A673 (cell line): Measurements from ENCODE around the gene TUBA3C. TPM values are rescaled to one million over a fixed set of nuclear protein-coding genes. Genes with fewer than 3 reads are reported as not detected.

Experiments
- BruUV-seq: library from RNA; stranded (reverse); fragments of 400-500 nt; replicated peaks from 2 replicates; lab custom pipeline; 2021; lab: Mats Ljungman, UMichigan
- CTCF ChIA-PET: fragments of 300-600 bp; sonication (Branson Sonifier 250); formaldehyde crosslinking; loops from one replicate; lab custom pipeline; 2022; ENCODE audit warnings: antibody characterized with exemption; lab: Charles Lee
- POLR2A ChIA-PET: fragments of 300-600 bp; sonication (Branson Sonifier 250); formaldehyde crosslinking; loops from one replicate; lab custom pipeline; 2022; ENCODE audit warnings: antibody characterized with exemption; ENCODE audit not compliant: low non-redundant PET; lab: Charles Lee
- DNase-seq: peaks from one replicate; pipeline ENCODE4 v3.0.0-alpha.2; 2015; ENCODE audit warnings: low spot score
- H3K27ac ChIP-seq: fragments of 200-600 bp; sonication (generic); 2 replicates; pipeline ENCODE4 v1.5.1; 2016; ENCODE audit warnings: mixed run types, low read depth, mild to moderate bottlenecking, mixed read lengths, antibody characterized with exemption, low read length; ENCODE audit not compliant: poor library complexity, severe bottlenecking
- H3K27me3 ChIP-seq: fragments of 200-600 bp; sonication (generic); replicated peaks from 2 replicates; pipeline ENCODE4 v1.6.1; 2017; ENCODE audit warnings: mixed run types, low read depth, mild to moderate bottlenecking, mixed read lengths, antibody characterized with exemption, low read length; ENCODE audit not compliant: insufficient read depth, poor library complexity
- H3K36me3 ChIP-seq: fragments of 200-600 bp; sonication (generic); 2 replicates; pipeline ENCODE4 v1.6.1; 2016; ENCODE audit warnings: mixed run types, mild to moderate bottlenecking, mixed read lengths, antibody characterized with exemption, low read length; ENCODE audit not compliant: insufficient read depth, poor library complexity, severe bottlenecking
- H3K4me1 ChIP-seq: fragments of 200-600 bp; sonication (generic); 2 replicates; pipeline ENCODE4 v1.6.1; 2017; ENCODE audit warnings: mixed run types, mild to moderate bottlenecking, mixed read lengths, antibody characterized with exemption, low read length; ENCODE audit not compliant: insufficient read depth, poor library complexity, severe bottlenecking
- H3K4me3 ChIP-seq: fragments of 200-600 bp; sonication (generic); 2 replicates; pipeline ENCODE4 v1.5.1; 2016; ENCODE audit warnings: low read depth, mixed run types, mild to moderate bottlenecking, mixed read lengths, low read length; ENCODE audit not compliant: poor library complexity, severe bottlenecking
- H3K9me3 ChIP-seq: fragments of 200-600 bp; sonication (generic); 2 replicates; pipeline ENCODE4 v1.6.1; 2016; ENCODE audit warnings: mixed run types, low read depth, mild to moderate bottlenecking, mixed read lengths, antibody characterized with exemption, low read length; ENCODE audit not compliant: poor library complexity, severe bottlenecking
- EZH2 ChIP-seq: fragments of 200-600 bp; sonication (generic); IDR thresholded peaks from 2 replicates; pipeline ENCODE4 v1.6.1; 2017; ENCODE audit warnings: borderline replicate concordance, low read depth, mild to moderate bottlenecking, mixed read lengths, antibody characterized with exemption, low read length; ENCODE audit not compliant: poor library complexity, severe bottlenecking
- intact Hi-C: fragments of 100-400 bp; cut with micrococcal nuclease; formaldehyde crosslinking; loops from one replicate; pipeline ENCODE4 v1.10.0; 2022; ENCODE audit not compliant: unreplicated experiment
- total RNA-seq: library from RNA; stranded (reverse); gene quantifications from 2 replicates; pipeline ENCODE4 v1.2.3, GENCODE V29; 2021
- TF ChIP-seq, protein P1 (sequence below): fragments of 300-800, 200-600 bp; sonication (generic); conservative IDR thresholded peaks from 2 replicates; pipeline ENCODE4 v1.5.1; 2017; ENCODE audit warnings: low read depth, mild to moderate bottlenecking, antibody characterized with exemption, low read length, moderate library complexity, mixed read lengths

TUBA3C gene
- total RNA-seq, 1 experiment from 2014 or later: not detected

DNA sequence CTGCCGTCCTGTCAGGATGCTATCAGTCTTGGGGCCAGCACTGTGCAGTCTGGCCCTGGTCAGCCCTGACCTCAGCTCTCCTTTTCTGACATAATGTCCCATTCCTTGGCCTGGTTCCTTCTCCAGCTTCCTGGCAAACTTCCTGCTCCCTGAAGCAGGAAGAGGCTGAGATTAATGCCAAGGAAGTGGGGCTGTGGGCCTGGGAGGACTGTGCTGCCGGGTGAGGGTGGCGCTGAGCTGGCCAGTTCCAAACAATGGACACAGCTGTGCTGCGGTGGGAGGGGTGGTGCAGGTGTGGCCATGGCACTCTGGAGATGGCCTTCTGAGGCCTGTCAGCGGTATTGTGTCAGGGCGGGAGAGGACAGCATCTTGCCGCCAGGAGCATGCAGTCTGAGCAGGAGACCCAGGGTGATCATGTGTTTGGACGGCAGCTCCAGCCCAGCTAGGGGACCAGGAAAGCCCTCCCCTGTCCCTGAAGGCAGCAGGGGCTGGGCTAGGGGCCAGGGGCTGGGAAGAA lies 30.9 kb downstream of the TUBA3C start:
- no peak for TF ChIP-seq EZH2
- Histone ChIP-seq H3K36me3 (no peaks in the 10 kb centered on the region), H3K27me3 (no peaks in the 10 kb centered on the region), H3K4me3 (no peak overlapping the region), H3K9me3 (peaks cover 10% of the 10 kb centered on the region), H3K27ac (no peak overlapping the region), H3K4me1 (no peaks in the 10 kb centered on the region)
- DNase-seq: no peak
- CTCF ChIA-PET: interaction anchor here (0.6 kb wide), 1 partner anchor 244 kb away, joined by 4 read pairs; no protein-coding TSS in a partner anchor
- intact Hi-C loops: no loop called here
- BruUV-seq: no TSS peak
- POLR2A ChIA-PET: no interaction called here

DNA sequence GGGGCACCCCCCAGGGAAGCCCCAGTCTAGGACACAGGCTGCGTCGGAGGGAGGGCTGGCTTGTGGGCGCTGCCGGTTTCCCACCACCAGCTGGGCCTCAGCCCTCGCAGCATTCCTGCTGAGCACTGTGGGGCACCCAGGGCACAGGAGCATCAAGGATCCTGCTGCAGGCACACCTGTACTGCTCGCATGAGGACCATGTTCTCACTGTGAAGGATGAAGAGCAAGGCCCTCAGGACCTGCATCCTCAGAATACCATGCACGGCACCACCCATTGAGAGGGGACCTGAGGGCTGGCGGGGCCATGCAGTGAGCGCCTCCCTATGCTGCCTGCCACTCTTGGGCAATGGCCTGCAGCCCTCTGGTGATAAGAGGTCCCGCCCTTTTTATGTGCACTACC lies 31.4 kb downstream of the TUBA3C start:
- ChIA-PET POLR2A (no interaction called here), CTCF (interaction anchor here (0.6 kb wide), 1 partner anchor 244 kb away, joined by 4 read pairs; no protein-coding TSS in a partner anchor)
- no peaks in the 10 kb centered on the region for H3K36me3 ChIP-seq
- H3K4me3 ChIP-seq: no peak overlapping the region
- peaks cover 10% of the 10 kb centered on the region for H3K9me3 ChIP-seq
- intact Hi-C loops: no loop called here
- no peak overlapping the region for H3K27ac ChIP-seq
- no TSS peak for BruUV-seq
- H3K4me1 ChIP-seq: no peaks in the 10 kb centered on the region
- no peaks in the 10 kb centered on the region for H3K27me3 ChIP-seq
- no peak for TF ChIP-seq EZH2
- TF ChIP-seq, protein P1, sequence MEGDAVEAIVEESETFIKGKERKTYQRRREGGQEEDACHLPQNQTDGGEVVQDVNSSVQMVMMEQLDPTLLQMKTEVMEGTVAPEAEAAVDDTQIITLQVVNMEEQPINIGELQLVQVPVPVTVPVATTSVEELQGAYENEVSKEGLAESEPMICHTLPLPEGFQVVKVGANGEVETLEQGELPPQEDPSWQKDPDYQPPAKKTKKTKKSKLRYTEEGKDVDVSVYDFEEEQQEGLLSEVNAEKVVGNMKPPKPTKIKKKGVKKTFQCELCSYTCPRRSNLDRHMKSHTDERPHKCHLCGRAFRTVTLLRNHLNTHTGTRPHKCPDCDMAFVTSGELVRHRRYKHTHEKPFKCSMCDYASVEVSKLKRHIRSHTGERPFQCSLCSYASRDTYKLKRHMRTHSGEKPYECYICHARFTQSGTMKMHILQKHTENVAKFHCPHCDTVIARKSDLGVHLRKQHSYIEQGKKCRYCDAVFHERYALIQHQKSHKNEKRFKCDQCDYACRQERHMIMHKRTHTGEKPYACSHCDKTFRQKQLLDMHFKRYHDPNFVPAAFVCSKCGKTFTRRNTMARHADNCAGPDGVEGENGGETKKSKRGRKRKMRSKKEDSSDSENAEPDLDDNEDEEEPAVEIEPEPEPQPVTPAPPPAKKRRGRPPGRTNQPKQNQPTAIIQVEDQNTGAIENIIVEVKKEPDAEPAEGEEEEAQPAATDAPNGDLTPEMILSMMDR: no peak
- no peak for DNase-seq

DNA sequence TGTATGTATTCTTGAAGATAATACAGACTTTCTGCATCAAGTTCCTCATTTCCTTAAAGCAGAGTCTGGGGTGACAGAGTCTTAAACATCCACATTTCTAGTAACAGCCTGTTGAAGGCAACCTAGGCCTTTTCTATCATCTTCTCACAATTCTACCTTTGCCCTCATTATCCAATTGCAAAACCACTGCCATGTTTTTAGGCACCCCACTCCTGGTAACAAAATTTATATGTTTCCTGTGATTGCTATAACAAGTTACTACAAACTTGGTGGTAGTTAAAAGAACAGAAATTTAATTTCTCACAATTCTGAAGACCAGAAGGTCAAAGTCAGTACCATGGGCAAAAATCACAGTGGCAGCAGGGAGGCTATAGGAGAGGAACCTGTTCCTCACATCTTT lies 33.1 kb downstream of the TUBA3C start:
- peaks cover 15% of the 10 kb centered on the region for H3K9me3 ChIP-seq
- no TSS peak for BruUV-seq
- POLR2A ChIA-PET: no interaction called here
- TF ChIP-seq EZH2: no peak
- TF ChIP-seq, protein P1: no peak
- intact Hi-C loops: no loop called here
- H3K27me3 ChIP-seq: no peaks in the 10 kb centered on the region
- no peak overlapping the region for H3K4me3 ChIP-seq
- DNase-seq: no peak
- CTCF ChIA-PET: no interaction called here
- no peaks in the 10 kb centered on the region for H3K36me3 ChIP-seq
- no peaks in the 10 kb centered on the region for H3K4me1 ChIP-seq
- no peak overlapping the region for H3K27ac ChIP-seq
